Type B pancreatic cell (in vitro differentiated cells): ENCODE data around the gene GRAMD2A. TPM values are rescaled to one million over a fixed set of nuclear protein-coding genes. Genes with fewer than 3 reads are reported as not detected.

Source experiments
- DNase-seq: peaks from one replicate; pipeline ENCODE4 v3.0.0; 2021; ENCODE audit warnings: mixed read lengths; ENCODE audit not compliant: unreplicated experiment; ENCODE audit errors: extremely low spot score
- H3K27ac Mint-ChIP-seq: 2 replicates; pipeline ENCODE4 v1.8.0; 2021; ENCODE audit warnings: mild to moderate bottlenecking, mixed read lengths
- H3K27me3 Mint-ChIP-seq: 2 replicates; pipeline ENCODE4 v1.8.0; 2021; ENCODE audit warnings: mixed read lengths
- H3K36me3 Mint-ChIP-seq: 2 replicates; pipeline ENCODE4 v1.8.0; 2021; ENCODE audit warnings: mixed read lengths
- H3K4me1 Mint-ChIP-seq: one replicate; pipeline ENCODE4 v1.8.0; 2021; ENCODE audit warnings: mixed read lengths; ENCODE audit not compliant: unreplicated experiment
- H3K4me3 Mint-ChIP-seq: 2 replicates; pipeline ENCODE4 v1.8.0; 2021; ENCODE audit warnings: mild to moderate bottlenecking, mixed read lengths
- H3K9me3 Mint-ChIP-seq: 2 replicates; pipeline ENCODE4 v1.8.0; 2021; ENCODE audit warnings: mixed read lengths
- CTCF ChIP-seq: fragments of 200-600 bp; sonication (generic); conservative IDR thresholded peaks from 2 replicates; pipeline ENCODE4 v1.5.0; 2021; ENCODE audit warnings: antibody characterized with exemption, mild to moderate bottlenecking
- total RNA-seq: library from RNA; stranded (reverse); gene quantifications from 2 replicates; pipeline ENCODE4 v1.2.1, GENCODE V29; 2021; ENCODE audit warnings: low replicate concordance

The GRAMD2A gene
- total RNA-seq, 1 donor from 2014 or later: 6.0 TPM

GRCh38 chr15:72139667-72140066, 57.9 kb downstream of the GRAMD2A start:
- Mint-ChIP-seq H3K4me3 (no peak overlapping the region), H3K4me1 (peaks cover 11% of the 10 kb centered on the region), H3K27ac (no peak overlapping the region), H3K27me3 (no peaks in the 10 kb centered on the region), H3K9me3 (no peaks in the 10 kb centered on the region), H3K36me3 (peaks cover 8% of the 10 kb centered on the region)
- TF ChIP-seq CTCF: no peak
- DNase-seq: no peak

DNA sequence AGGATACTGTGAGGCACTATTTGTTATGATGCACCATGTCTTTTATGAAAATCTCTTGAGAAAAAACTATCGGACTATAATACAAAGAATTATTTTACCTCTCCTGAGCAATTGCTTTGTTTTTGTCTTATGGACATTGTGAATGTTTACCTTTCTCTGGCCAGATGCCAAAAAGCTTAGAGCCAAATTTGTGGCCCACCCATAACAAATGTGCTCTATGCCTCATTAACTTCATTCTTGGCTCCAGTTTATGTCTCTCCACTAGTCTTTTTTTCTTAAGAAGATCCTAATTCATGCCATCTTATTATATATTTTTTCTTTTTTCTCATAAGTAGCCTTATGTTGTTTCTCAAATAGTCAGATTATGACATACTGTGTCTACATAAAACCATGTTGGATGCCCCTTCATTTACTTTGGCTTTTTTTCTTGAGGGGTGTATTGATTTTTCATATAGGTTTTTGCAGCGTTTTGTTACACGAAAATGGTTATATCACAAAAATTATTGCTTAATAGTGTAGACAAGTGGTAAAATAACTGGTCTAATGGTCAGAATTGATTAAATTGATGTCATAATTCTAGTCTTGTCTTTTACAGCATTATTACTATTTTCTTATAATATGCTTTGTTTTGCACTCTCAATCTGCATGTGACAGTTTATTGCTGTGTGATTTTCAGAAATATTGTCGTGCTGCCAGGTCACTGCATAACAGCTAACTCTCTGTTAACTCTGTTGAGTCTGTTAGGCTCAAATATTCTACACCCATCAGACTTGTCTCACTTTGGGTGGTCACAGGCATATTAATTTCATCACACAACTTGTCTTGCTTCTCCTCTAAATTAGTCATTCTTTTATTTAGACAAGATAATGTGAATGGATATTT, 61.2 kb downstream of the GRAMD2A start:
- Mint-ChIP-seq H3K9me3 (no peaks in the 10 kb centered on the region), H3K36me3 (peaks cover 8% of the 10 kb centered on the region), H3K4me1 (peaks cover 7% of the 10 kb centered on the region), H3K4me3 (no peak overlapping the region), H3K27me3 (no peaks in the 10 kb centered on the region), H3K27ac (no peak overlapping the region)
- TF ChIP-seq CTCF: no peak
- no peak for DNase-seq

- H3K36me3 Mint-ChIP-seq: peaks cover 6% of the 10 kb centered on the region
- no peak for DNase-seq
- peaks cover 6% of the 10 kb centered on the region for H3K4me1 Mint-ChIP-seq
- no peak overlapping the region for H3K4me3 Mint-ChIP-seq
- H3K9me3 Mint-ChIP-seq: no peaks in the 10 kb centered on the region
- no peaks in the 10 kb centered on the region for H3K27me3 Mint-ChIP-seq
- no peak for TF ChIP-seq CTCF
- H3K27ac Mint-ChIP-seq: no peak overlapping the region
Observed at GRCh38 chr15:72135719-72136118, 61.9 kb downstream of the GRAMD2A start.

DNA sequence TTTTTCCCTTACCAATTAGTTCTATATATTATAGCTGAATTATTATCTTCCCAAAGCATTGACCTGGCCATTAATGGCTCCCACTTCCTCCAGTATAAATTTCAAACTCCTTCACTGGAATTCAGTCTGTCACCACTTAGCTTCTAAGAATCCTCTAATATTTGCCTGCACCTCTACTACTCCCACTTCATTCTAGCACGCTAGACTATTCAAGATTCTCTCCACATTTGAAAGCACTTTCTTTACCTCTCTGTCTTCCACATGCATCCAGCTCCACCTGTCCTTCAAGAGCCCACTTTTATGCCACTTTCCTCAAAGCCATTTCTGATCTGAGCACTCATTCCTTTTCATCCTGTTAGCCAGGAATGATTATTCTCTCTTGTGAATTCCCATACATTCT, 64.4 kb downstream of the GRAMD2A start:
- Mint-ChIP-seq H3K4me1 (peaks cover 6% of the 10 kb centered on the region), H3K27ac (no peak overlapping the region), H3K36me3 (no peaks in the 10 kb centered on the region), H3K9me3 (no peaks in the 10 kb centered on the region), H3K27me3 (no peaks in the 10 kb centered on the region), H3K4me3 (no peak overlapping the region)
- no peak for DNase-seq
- TF ChIP-seq CTCF: no peak

DNA sequence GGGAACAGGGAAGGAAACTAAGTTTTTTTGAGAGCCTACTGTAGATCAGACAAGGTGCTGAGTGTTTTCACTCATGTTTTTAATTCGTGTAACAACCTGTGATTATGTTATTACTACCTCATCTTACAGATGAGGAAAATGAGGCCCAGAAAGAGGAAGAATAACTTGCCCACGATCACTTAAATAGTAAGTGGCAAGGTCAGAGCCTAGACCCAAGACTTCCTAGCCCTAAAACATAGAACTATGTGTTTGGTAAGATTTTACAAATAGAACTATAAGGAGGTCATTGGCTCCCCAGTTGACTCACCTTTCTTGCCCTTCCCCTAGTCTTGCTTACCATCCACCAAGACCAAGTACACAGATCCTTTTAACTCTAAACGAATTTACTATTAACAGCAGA, 65.7 kb downstream of the GRAMD2A start:
- H3K4me1 Mint-ChIP-seq: peaks cover 11% of the 10 kb centered on the region
- no peak overlapping the region for H3K4me3 Mint-ChIP-seq
- TF ChIP-seq CTCF: no peak
- no peaks in the 10 kb centered on the region for H3K27me3 Mint-ChIP-seq
- H3K36me3 Mint-ChIP-seq: no peaks in the 10 kb centered on the region
- H3K9me3 Mint-ChIP-seq: no peaks in the 10 kb centered on the region
- no peak overlapping the region for H3K27ac Mint-ChIP-seq
- no peak for DNase-seq
